Measurements from ENCODE around the gene TMEM256. TPM values are rescaled to one million over a fixed set of nuclear protein-coding genes. Genes with fewer than 3 reads are reported as not detected.

TMEM256 gene
- total and polyA plus RNA-seq, 4 donors = 48.6 to 130 (median 62.8) TPM

DNA sequence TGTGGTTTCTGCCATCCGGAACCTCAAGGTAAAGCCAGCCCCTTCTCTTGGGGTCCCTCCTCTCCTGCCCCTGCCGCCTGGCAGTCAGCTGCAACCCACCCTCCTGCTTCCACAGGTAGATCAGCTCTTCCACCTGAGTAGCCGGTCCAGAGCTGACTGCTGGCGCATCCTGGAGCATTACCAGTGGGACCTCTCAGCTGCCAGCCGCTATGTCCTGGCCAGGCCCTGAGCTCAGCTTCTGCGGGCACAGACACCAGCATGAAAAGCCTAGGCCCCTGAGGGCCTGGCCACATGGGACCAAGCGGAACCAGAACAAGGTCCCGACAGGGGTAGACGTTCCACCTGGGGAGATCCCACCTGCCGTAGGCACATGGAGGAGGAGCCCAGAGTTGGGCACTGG lies 15.0 kb downstream of the TMEM256 start:
- no peak overlapping the region for H3K27ac ChIP-seq (ENCODE audit: low read depth, low read length)
- H3K4me1 ChIP-seq (ENCODE audit: control insufficient read depth, insufficient read depth, low read length) = peaks cover 18% of the 10 kb centered on the region
- H3K36me3 ChIP-seq (ENCODE audit: control insufficient read depth, insufficient read depth, low read length) = peaks cover 62% of the 10 kb centered on the region
- no peak overlapping the region for H3K4me3 ChIP-seq (ENCODE audit: low read depth, low read length)
- 97% methylated on average over 10 of the region's 10 CpGs for WGBS (ENCODE audit: insufficient coverage)
- H3K9me3 ChIP-seq (ENCODE audit: control insufficient read depth, insufficient read depth, low read length) = no peaks in the 10 kb centered on the region
- peaks cover 9% of the 10 kb centered on the region for H3K27me3 ChIP-seq (ENCODE audit: control insufficient read depth, insufficient read depth, low read length)
- DNase-seq (ENCODE audit: low read depth in 4 of 6, low spot score in 6 of 6) = no peak

GRCh38 chr17:7384489-7385081 lies 19.3 kb downstream of the TMEM256 start:
- peak in 2 of 6 donors; percentile 22 to 44 for DNase-seq (ENCODE audit: low read depth in 4 of 6, low spot score in 6 of 6)
- Histone ChIP-seq H3K9me3 (ENCODE audit: control insufficient read depth, insufficient read depth, low read length) (no peaks in the 10 kb centered on the region), H3K27me3 (ENCODE audit: control insufficient read depth, insufficient read depth, low read length) (peaks cover 50% of the 10 kb centered on the region), H3K36me3 (ENCODE audit: control insufficient read depth, insufficient read depth, low read length) (peaks cover 33% of the 10 kb centered on the region), H3K4me1 (ENCODE audit: control insufficient read depth, insufficient read depth, low read length) (peaks cover 36% of the 10 kb centered on the region), H3K27ac (ENCODE audit: low read depth, low read length) (no peak overlapping the region), H3K4me3 (ENCODE audit: low read depth, low read length) (peak overlapping the region; percentile 43)
- WGBS (ENCODE audit: insufficient coverage) = 33% methylated on average over 16 of the region's 23 CpGs

- H3K27me3 ChIP-seq (ENCODE audit: control insufficient read depth, insufficient read depth, low read length) = peaks cover 55% of the 10 kb centered on the region
- H3K4me3 ChIP-seq (ENCODE audit: low read depth, low read length) = peak overlapping the region; percentile 43
- peaks cover 27% of the 10 kb centered on the region for H3K36me3 ChIP-seq (ENCODE audit: control insufficient read depth, insufficient read depth, low read length)
- H3K27ac ChIP-seq (ENCODE audit: low read depth, low read length) = no peak overlapping the region
- peak in 2 of 6 donors; percentile 82 to 89 for DNase-seq (ENCODE audit: low read depth in 4 of 6, low spot score in 6 of 6)
- peaks cover 36% of the 10 kb centered on the region for H3K4me1 ChIP-seq (ENCODE audit: control insufficient read depth, insufficient read depth, low read length)
- H3K9me3 ChIP-seq (ENCODE audit: control insufficient read depth, insufficient read depth, low read length) = no peaks in the 10 kb centered on the region
- 5% methylated on average over 65 of the region's 65 CpGs for WGBS (ENCODE audit: insufficient coverage)
Observed at GRCh38 chr17:7383742-7384488, 20.0 kb downstream of the TMEM256 start.

- H3K4me3 ChIP-seq (ENCODE audit: low read depth, low read length) = peak overlapping the region; percentile 43
- H3K4me1 ChIP-seq (ENCODE audit: control insufficient read depth, insufficient read depth, low read length) = peaks cover 36% of the 10 kb centered on the region
- no peak for DNase-seq (ENCODE audit: low read depth in 4 of 6, low spot score in 6 of 6)
- WGBS (ENCODE audit: insufficient coverage) = 78% methylated on average over 11 of the region's 11 CpGs
- no peaks in the 10 kb centered on the region for H3K9me3 ChIP-seq (ENCODE audit: control insufficient read depth, insufficient read depth, low read length)
- H3K27ac ChIP-seq (ENCODE audit: low read depth, low read length) = no peak overlapping the region
- peaks cover 21% of the 10 kb centered on the region for H3K36me3 ChIP-seq (ENCODE audit: control insufficient read depth, insufficient read depth, low read length)
- peaks cover 55% of the 10 kb centered on the region for H3K27me3 ChIP-seq (ENCODE audit: control insufficient read depth, insufficient read depth, low read length)
Observed at GRCh38 chr17:7383371-7383741, 20.5 kb downstream of the TMEM256 start.

DNA sequence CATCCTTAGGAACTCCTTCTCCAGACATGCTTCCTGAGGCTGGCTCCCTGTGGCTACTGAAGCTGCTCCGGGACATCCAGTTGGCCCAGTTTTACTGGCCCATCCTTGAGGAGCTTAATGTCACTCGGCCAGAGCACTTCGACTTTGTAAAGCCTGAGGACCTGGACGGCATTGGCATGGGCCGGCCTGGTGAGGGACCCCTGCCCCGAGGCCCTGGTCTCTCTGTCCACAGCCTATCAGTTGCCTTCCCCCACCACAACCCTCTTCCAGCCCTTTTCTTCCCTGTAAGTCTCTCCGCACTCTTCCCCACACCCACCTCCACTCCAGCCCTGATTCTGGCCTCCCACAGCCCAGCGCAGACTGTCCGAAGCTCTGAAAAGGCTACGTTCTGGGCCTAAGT lies 21.0 kb downstream of the TMEM256 start:
- no peak overlapping the region for H3K27ac ChIP-seq (ENCODE audit: low read depth, low read length)
- H3K27me3 ChIP-seq (ENCODE audit: control insufficient read depth, insufficient read depth, low read length) = peaks cover 55% of the 10 kb centered on the region
- DNase-seq (ENCODE audit: low read depth in 4 of 6, low spot score in 6 of 6) = no peak
- 79% methylated on average over 7 of the region's 10 CpGs for WGBS (ENCODE audit: insufficient coverage)
- H3K36me3 ChIP-seq (ENCODE audit: control insufficient read depth, insufficient read depth, low read length) = peaks cover 17% of the 10 kb centered on the region
- H3K4me1 ChIP-seq (ENCODE audit: control insufficient read depth, insufficient read depth, low read length) = peaks cover 36% of the 10 kb centered on the region
- no peaks in the 10 kb centered on the region for H3K9me3 ChIP-seq (ENCODE audit: control insufficient read depth, insufficient read depth, low read length)
- H3K4me3 ChIP-seq (ENCODE audit: low read depth, low read length) = no peak overlapping the region

GRCh38 chr17:7380855-7381683 lies 22.8 kb downstream of the TMEM256 start, which contains the start of gene TNK1:
TSS of gene TNK1 (plus strand) at chr17:7381089. CDS start at chr17:7382927, 1,838 bp downstream.
- Histone ChIP-seq H3K36me3 (ENCODE audit: control insufficient read depth, insufficient read depth, low read length) (peaks cover 3% of the 10 kb centered on the region), H3K4me3 (ENCODE audit: low read depth, low read length) (no peak within 1 kb of the TSS), H3K9me3 (ENCODE audit: control insufficient read depth, insufficient read depth, low read length) (no peaks in the 10 kb centered on the region), H3K27ac (ENCODE audit: low read depth, low read length) (no peak within 1 kb of the TSS), H3K4me1 (ENCODE audit: control insufficient read depth, insufficient read depth, low read length) (peaks cover 36% of the 10 kb centered on the region), H3K27me3 (ENCODE audit: control insufficient read depth, insufficient read depth, low read length) (peaks cover 55% of the 10 kb centered on the region)
- no peak for DNase-seq (ENCODE audit: low read depth in 4 of 6, low spot score in 6 of 6)
- WGBS (ENCODE audit: insufficient coverage) = 1% methylated on average over 45 of the region's 52 CpGs

GRCh38 chr17:7380321-7380720 lies 23.6 kb downstream of the TMEM256 start:
- H3K27ac ChIP-seq (ENCODE audit: low read depth, low read length) = no peak overlapping the region
- H3K4me3 ChIP-seq (ENCODE audit: low read depth, low read length) = no peak overlapping the region
- H3K9me3 ChIP-seq (ENCODE audit: control insufficient read depth, insufficient read depth, low read length) = no peaks in the 10 kb centered on the region
- peaks cover 2% of the 10 kb centered on the region for H3K36me3 ChIP-seq (ENCODE audit: control insufficient read depth, insufficient read depth, low read length)
- peaks cover 36% of the 10 kb centered on the region for H3K4me1 ChIP-seq (ENCODE audit: control insufficient read depth, insufficient read depth, low read length)
- WGBS (ENCODE audit: insufficient coverage) = 42% methylated on average over 7 of the region's 7 CpGs
- DNase-seq (ENCODE audit: low read depth in 4 of 6, low spot score in 6 of 6) = peak in 2 of 6 donors; percentile 53 to 80
- H3K27me3 ChIP-seq (ENCODE audit: control insufficient read depth, insufficient read depth, low read length) = peaks cover 55% of the 10 kb centered on the region

DNA sequence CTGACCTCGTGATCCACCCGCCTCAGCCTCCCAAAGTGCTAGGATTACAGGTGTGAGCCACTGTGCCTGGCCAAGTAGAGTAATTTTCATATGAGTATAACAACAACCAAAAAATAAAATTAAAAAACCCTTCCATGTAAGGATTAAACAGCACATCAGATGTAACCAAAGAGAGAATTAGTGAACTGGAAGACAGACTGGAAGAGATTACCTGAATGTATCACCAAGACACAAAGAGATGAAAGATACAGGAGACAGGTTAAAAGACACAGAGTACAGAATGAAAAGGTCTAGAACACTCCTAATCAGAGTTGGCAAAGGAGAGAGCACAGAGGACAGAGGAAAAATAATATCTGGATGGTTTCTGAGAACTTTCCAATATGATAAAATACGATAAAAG lies 24.8 kb downstream of the TMEM256 start:
- no peak for DNase-seq (ENCODE audit: low read depth in 4 of 6, low spot score in 6 of 6)
- Histone ChIP-seq H3K4me3 (ENCODE audit: low read depth, low read length) (no peak overlapping the region), H3K27me3 (ENCODE audit: control insufficient read depth, insufficient read depth, low read length) (peaks cover 48% of the 10 kb centered on the region), H3K27ac (ENCODE audit: low read depth, low read length) (no peak overlapping the region), H3K4me1 (ENCODE audit: control insufficient read depth, insufficient read depth, low read length) (peaks cover 29% of the 10 kb centered on the region), H3K9me3 (ENCODE audit: control insufficient read depth, insufficient read depth, low read length) (no peaks in the 10 kb centered on the region), H3K36me3 (ENCODE audit: control insufficient read depth, insufficient read depth, low read length) (peaks cover 2% of the 10 kb centered on the region)
- WGBS (ENCODE audit: insufficient coverage) = no CpG with 5 or more reads among the region's 3 CpGs

GRCh38 chr17:7374353-7374752 lies 29.5 kb downstream of the TMEM256 start:
- no peaks in the 10 kb centered on the region for H3K9me3 ChIP-seq (ENCODE audit: control insufficient read depth, insufficient read depth, low read length)
- H3K27ac ChIP-seq (ENCODE audit: low read depth, low read length) = no peak overlapping the region
- no peak for DNase-seq (ENCODE audit: low read depth in 4 of 6, low spot score in 6 of 6)
- H3K4me1 ChIP-seq (ENCODE audit: control insufficient read depth, insufficient read depth, low read length) = no peaks in the 10 kb centered on the region
- H3K27me3 ChIP-seq (ENCODE audit: control insufficient read depth, insufficient read depth, low read length) = peaks cover 6% of the 10 kb centered on the region
- H3K4me3 ChIP-seq (ENCODE audit: low read depth, low read length) = no peak overlapping the region
- no peaks in the 10 kb centered on the region for H3K36me3 ChIP-seq (ENCODE audit: control insufficient read depth, insufficient read depth, low read length)
- 94% methylated on average over 2 of the region's 2 CpGs for WGBS (ENCODE audit: insufficient coverage)

Measured in spinal cord (tissue), 10 donors.